Endothelial cell of umbilical vein (primary cell): Measurements from ENCODE around the gene SEMA7A. TPM values are rescaled to one million over a fixed set of nuclear protein-coding genes. Genes with fewer than 3 reads are reported as not detected.

Experiments used
- BruUV-seq: library from RNA; stranded (reverse); fragments of 400-500 nt; replicated peaks from 2 replicates; lab custom pipeline; 2021; lab: Mats Ljungman, UMichigan
- CTCF ChIA-PET: fragments of 300-600, 350-600 bp; sonication (Branson Sonifier 250); formaldehyde crosslinking; loops from one replicate; lab custom pipeline; 2021; ENCODE audit warnings: antibody characterized with exemption, inconsistent platforms; lab: Charles Lee
- POLR2A ChIA-PET: fragments of 300-600, 350-600 bp; sonication (Branson Sonifier 250); formaldehyde crosslinking; loops from one replicate; lab custom pipeline; 2021; ENCODE audit warnings: antibody characterized with exemption, inconsistent platforms; lab: Charles Lee
- DNase-seq: peaks from one replicate; pipeline ENCODE4 v3.0.0-alpha.2; 2011; ENCODE audit warnings: low read depth, low spot score
- FAIRE-seq: peaks from 2 replicates; lab custom pipeline; 2011; peaks lifted over from hg19 to GRCh38; lab: Jason Lieb, UNC
- H2AFZ ChIP-seq: 2 replicates; pipeline ENCODE4 v1.6.0; 2012; ENCODE audit warnings: low read depth, low read length, control low read depth, inconsistent platforms
- H3K27ac ChIP-seq: 2 replicates; pipeline ENCODE4 v1.5.1; 2011; ENCODE audit warnings: low read depth, mild to moderate bottlenecking, control low read depth, low read length, moderate library complexity; ENCODE audit not compliant: insufficient read depth
- H3K27me3 ChIP-seq, 2 experiments: 2 replicates each; pipeline versions ENCODE4 v1.6.0 to v1.6.1; 2011; ENCODE audit warnings: low read length in 2 of 2, mixed read lengths in 1 of 2; ENCODE audit not compliant: control insufficient read depth in 2 of 2, insufficient read depth in 2 of 2
- H3K36me3 ChIP-seq, 2 experiments: 2 replicates in 1 of 2; 3 replicates in 1 of 2; pipeline ENCODE4 v1.5.1; 2011; ENCODE audit warnings: low read length in 2 of 2, mild to moderate bottlenecking in 1 of 2, moderate library complexity in 1 of 2; ENCODE audit not compliant: control insufficient read depth in 2 of 2, insufficient read depth in 2 of 2; ENCODE audit errors: extremely low read depth in 1 of 2
- H3K4me1 ChIP-seq: 3 replicates; pipeline ENCODE4 v1.5.1; 2011; ENCODE audit warnings: mild to moderate bottlenecking, low read length; ENCODE audit not compliant: control insufficient read depth, insufficient read depth; ENCODE audit errors: extremely low read depth
- H3K4me2 ChIP-seq: 2 replicates; pipeline ENCODE4 v1.6.1; 2011; ENCODE audit warnings: low read length, control low read depth, mixed read lengths; ENCODE audit not compliant: insufficient read depth
- H3K4me3 ChIP-seq, 3 experiments: fragments of 200-600 bp in 1 of 3; sonication (generic), shearing (Covaris generic) in 1 of 3; replicated peaks in 1 of 3; 2 replicates each; pipeline ENCODE4 v1.5.1; 2011 to 2016; ENCODE audit warnings: control low read depth in 3 of 3, low read length in 3 of 3, mild to moderate bottlenecking in 2 of 3, inconsistent platforms in 1 of 3, low read depth in 1 of 3, moderate library complexity in 1 of 3; ENCODE audit not compliant: insufficient read depth in 1 of 3
- H3K79me2 ChIP-seq: 2 replicates; pipeline ENCODE4 v1.6.0; 2012; ENCODE audit warnings: low read length, inconsistent platforms; ENCODE audit not compliant: control insufficient read depth, insufficient read depth
- H3K9ac ChIP-seq: replicated peaks from 2 replicates; pipeline ENCODE3; 2011; ENCODE audit warnings: low read length, control low read depth; ENCODE audit not compliant: insufficient read depth; ENCODE audit errors: extremely low read depth
- H3K9me1 ChIP-seq: replicated peaks from 3 replicates; pipeline ENCODE4 v1.6.0; 2011; ENCODE audit warnings: mild to moderate bottlenecking, low read length; ENCODE audit not compliant: control insufficient read depth, insufficient read depth; ENCODE audit errors: extremely low read depth
- H3K9me3 ChIP-seq: replicated peaks from 2 replicates; pipeline ENCODE4 v1.5.1; 2012; ENCODE audit warnings: low read length, inconsistent platforms; ENCODE audit not compliant: control insufficient read depth, insufficient read depth
- H4K20me1 ChIP-seq: replicated peaks from 2 replicates; pipeline ENCODE3; 2011; ENCODE audit warnings: mild to moderate bottlenecking, low read length; ENCODE audit not compliant: control insufficient read depth, insufficient read depth; ENCODE audit errors: extremely low read depth
- EZH2 ChIP-seq: IDR thresholded peaks from 2 replicates; pipeline ENCODE4 v1.6.1; 2012; ENCODE audit warnings: borderline replicate concordance, low read depth, mild to moderate bottlenecking, moderate library complexity, low read length, inconsistent platforms; ENCODE audit not compliant: severe bottlenecking
- FOS ChIP-seq: IDR thresholded peaks from 2 replicates; pipeline ENCODE4 v1.6.1; 2011; ENCODE audit warnings: mild to moderate bottlenecking, low read length, moderate library complexity, borderline replicate concordance; ENCODE audit not compliant: insufficient read depth
- GATA2 ChIP-seq: IDR thresholded peaks from 2 replicates; pipeline ENCODE4 v1.7.0; 2011; ENCODE audit warnings: low read depth, mild to moderate bottlenecking, moderate library complexity, mixed read lengths, low read length; ENCODE audit not compliant: insufficient read length, insufficient read depth
- JUN ChIP-seq: IDR thresholded peaks from 2 replicates; pipeline ENCODE4 v1.6.1; 2011; ENCODE audit warnings: borderline replicate concordance, low read depth; ENCODE audit not compliant: insufficient read length, insufficient read depth
- MYC ChIP-seq: IDR thresholded peaks from one replicate; pipeline ENCODE4 v1.6.1; 2011; ENCODE audit warnings: mild to moderate bottlenecking, low read depth, low read length
- POLR2A ChIP-seq: IDR thresholded peaks from 2 replicates; pipeline ENCODE4 v1.6.1; 2012; ENCODE audit warnings: low read depth, mild to moderate bottlenecking, control low read depth, low read length
- POLR2AphosphoS5 ChIP-seq: IDR thresholded peaks from 2 replicates; pipeline ENCODE4 v1.6.1; 2012; ENCODE audit warnings: low read depth, mild to moderate bottlenecking, control low read depth, low read length, moderate library complexity; ENCODE audit not compliant: insufficient read depth
- dilution Hi-C: fragments of 300-500 bp; cut with MboI; formaldehyde crosslinking; loops from one replicate; pipeline ENCODE4 v1.15.0; 2019; ENCODE audit warnings: low sequenced_read_pairs; ENCODE audit not compliant: extremely low pct_ligation_motif_present
- intact Hi-C: fragments of 100-400 bp; cut with micrococcal nuclease; formaldehyde crosslinking; loops from one replicate; pipeline ENCODE4 v1.10.0; 2022
- polyA plus RNA-seq, 4 experiments: library from polyadenylated mRNA; depleted of rRNA in 3 of 4; stranded (reverse) in 3 of 4; unstranded in 1 of 4; fragments of >200 nt; gene quantifications; 2 replicates each; pipeline versions ENCODE4 v1.2.1 to v1.2.3, GENCODE V29; 2011 to 2012; ENCODE audit warnings: missing spikeins in 1 of 4
- total RNA-seq: library from RNA; stranded (reverse); gene quantifications from 2 replicates; pipeline ENCODE4 v1.2.3, GENCODE V29; 2021
- TF ChIP-seq, protein P1 (sequence below), 2 donors: IDR thresholded peaks; 1 replicate in 1 of 2; 2 replicates in 1 of 2; pipeline ENCODE4 v1.5.1; 2011; ENCODE audit warnings: low read length in 2 of 2, mild to moderate bottlenecking in 2 of 2, moderate library complexity in 2 of 2, control low read depth in 1 of 2, inconsistent platforms in 1 of 2, low read depth in 1 of 2; ENCODE audit not compliant: insufficient read depth in 1 of 2; ENCODE audit errors: extremely low read depth in 1 of 2
- TF ChIP-seq, protein P2 (sequence below): IDR thresholded peaks from 2 replicates; pipeline ENCODE4 v1.6.1; 2011; ENCODE audit not compliant: insufficient read depth, insufficient read length

The SEMA7A gene
- total and polyA plus RNA-seq, 2 donors (not counting 3 experiments of a cell fraction or from before 2014, with no cell fraction given): 1.7 to 2.0 TPM

DNA sequence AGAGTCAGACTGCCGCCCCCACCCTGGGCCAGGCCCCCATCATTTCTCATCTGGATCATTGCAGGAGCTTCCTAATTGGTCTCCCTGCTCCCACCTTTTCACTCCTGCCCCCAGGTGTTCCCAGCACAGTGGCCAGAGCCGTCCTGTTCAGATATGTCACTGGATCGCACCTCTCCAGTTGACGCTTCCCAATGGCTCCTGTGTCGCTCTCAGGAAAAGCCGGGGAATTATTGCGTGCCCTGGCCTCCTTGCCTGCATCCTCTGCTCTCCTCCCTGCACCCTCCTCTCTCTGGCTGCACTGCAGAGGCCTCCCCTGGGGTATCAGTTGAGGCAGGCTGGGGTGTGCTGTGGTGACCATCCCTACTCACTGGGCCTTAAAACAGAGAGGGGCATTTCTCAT is 40.9 kb downstream of the SEMA7A start:
- no peak overlapping the region for H3K4me2 ChIP-seq
- no peak overlapping the region for H3K27ac ChIP-seq
- DNase-seq (no peak), FAIRE-seq (no peak)
- no TSS peak for BruUV-seq
- H2AFZ ChIP-seq: no peak overlapping the region
- no peaks in the 10 kb centered on the region for H3K79me2 ChIP-seq
- no peaks in the 10 kb centered on the region for H3K27me3 ChIP-seq
- ChIA-PET POLR2A (no interaction called here), CTCF (interaction anchor here (1.4 kb wide), 1 partner anchor 46 kb away, joined by 3 read pairs; no protein-coding TSS in a partner anchor)
- H3K4me3 ChIP-seq: no peak overlapping the region
- dilution Hi-C loops (no loop called here), intact Hi-C loops (no loop called here)
- no peaks in the 10 kb centered on the region for H3K9me1 ChIP-seq
- no peaks in the 10 kb centered on the region for H3K36me3 ChIP-seq
- no peak for TF ChIP-seq MYC
- TF ChIP-seq POLR2AphosphoS5: no peak
- TF ChIP-seq GATA2: no peak
- no peak for TF ChIP-seq FOS
- TF ChIP-seq, protein P1, sequence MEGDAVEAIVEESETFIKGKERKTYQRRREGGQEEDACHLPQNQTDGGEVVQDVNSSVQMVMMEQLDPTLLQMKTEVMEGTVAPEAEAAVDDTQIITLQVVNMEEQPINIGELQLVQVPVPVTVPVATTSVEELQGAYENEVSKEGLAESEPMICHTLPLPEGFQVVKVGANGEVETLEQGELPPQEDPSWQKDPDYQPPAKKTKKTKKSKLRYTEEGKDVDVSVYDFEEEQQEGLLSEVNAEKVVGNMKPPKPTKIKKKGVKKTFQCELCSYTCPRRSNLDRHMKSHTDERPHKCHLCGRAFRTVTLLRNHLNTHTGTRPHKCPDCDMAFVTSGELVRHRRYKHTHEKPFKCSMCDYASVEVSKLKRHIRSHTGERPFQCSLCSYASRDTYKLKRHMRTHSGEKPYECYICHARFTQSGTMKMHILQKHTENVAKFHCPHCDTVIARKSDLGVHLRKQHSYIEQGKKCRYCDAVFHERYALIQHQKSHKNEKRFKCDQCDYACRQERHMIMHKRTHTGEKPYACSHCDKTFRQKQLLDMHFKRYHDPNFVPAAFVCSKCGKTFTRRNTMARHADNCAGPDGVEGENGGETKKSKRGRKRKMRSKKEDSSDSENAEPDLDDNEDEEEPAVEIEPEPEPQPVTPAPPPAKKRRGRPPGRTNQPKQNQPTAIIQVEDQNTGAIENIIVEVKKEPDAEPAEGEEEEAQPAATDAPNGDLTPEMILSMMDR (IDR thresholded peaks at IDR 0.05; ENCODE audit: extremely low read depth in 1 of 2, insufficient read depth in 1 of 2, low read depth in 1 of 2, low read length in 2 of 2): no peak
- TF ChIP-seq POLR2A: no peak
- TF ChIP-seq EZH2: no peak
- no peak for TF ChIP-seq JUN
- TF ChIP-seq, protein P2, sequence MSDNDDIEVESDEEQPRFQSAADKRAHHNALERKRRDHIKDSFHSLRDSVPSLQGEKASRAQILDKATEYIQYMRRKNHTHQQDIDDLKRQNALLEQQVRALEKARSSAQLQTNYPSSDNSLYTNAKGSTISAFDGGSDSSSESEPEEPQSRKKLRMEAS: no peak
- no peaks in the 10 kb centered on the region for H3K4me1 ChIP-seq
- H3K9ac ChIP-seq: no peak overlapping the region
- H3K9me3 ChIP-seq: no peaks in the 10 kb centered on the region
- no peaks in the 10 kb centered on the region for H4K20me1 ChIP-seq
